ENCODE results near the gene FIGN.

FIGN gene

DNA sequence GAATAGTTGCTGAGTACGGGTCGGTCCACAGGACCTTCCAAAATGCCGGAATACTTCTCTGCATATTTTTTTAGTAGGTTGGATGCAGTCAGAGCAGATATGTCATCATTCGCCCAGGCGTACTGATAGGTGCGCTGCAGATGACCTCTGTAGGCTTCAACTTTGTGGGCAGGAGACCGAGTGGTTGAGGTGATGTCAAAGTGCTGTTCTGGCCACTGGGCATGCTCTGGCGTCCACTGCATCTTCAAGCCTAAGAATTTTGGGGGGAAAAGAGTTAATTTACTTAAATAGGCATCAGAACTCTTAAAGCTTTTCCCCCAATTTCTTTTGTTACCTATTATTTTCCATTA, 124.3 kb downstream of the FIGN start:
- no peak for DNase-seq (ENCODE audit: low spot score)

DNA sequence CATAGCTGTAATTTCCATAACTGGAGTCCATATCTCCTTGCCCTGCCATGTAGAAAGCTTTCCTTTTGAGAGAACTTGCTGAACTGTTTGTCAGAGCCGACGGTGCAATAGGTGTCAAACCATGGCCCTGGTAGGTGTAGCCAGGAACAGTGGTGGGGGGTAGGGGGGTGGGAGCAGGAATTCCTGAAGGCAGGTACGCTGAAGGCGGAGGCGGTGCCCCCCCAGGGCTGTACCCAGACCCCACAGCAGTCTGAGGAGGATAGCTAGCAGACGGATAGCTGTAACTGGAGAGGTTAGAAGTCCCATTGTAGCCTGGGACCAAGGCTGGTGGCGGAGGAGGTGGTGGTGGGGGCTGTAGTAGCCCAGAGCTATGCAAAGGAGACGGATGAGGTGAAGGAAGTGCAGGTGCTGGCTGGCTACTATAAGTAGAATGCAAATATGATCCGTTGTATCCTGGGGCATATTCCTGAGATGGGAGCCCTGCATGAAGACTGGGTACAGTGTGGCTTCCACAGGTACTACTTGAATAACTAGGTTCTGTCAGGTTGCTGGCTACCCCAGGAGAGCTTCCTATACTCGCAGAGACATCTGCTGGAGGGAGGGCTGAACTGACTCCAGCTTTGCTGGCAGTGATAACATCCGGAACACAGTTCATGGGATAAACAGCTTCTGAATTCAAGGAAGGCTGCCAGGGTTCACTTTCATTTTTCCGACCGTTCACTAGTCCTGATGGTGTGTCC, 124.8 kb downstream of the FIGN start:
- peak; percentile 31 for DNase-seq (ENCODE audit: low spot score)

DNA sequence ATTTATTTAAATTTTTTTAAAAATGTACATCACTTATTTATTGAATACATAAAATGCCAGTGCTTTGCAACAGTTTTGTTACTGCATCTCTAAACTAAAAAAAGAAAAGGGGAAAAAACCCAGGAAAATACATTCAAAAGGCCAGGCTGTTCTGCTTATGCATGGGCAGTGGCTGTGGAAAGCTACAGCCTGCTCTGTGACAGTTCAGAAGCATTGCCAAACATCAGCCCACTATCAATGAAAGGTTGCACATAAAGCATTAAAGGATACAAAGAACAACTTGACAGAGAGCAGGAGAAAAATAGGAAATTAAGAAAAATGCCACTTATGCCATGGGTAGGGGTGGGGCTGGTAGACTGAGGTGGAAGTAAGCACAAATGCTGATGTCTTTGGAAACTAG, 128.2 kb downstream of the FIGN start:
- DNase-seq (ENCODE audit: low spot score), result no peak

GRCh38 chr2:163606878-163607277, 128.9 kb downstream of the FIGN start:
- no peak for DNase-seq (ENCODE audit: low spot score)

DNA sequence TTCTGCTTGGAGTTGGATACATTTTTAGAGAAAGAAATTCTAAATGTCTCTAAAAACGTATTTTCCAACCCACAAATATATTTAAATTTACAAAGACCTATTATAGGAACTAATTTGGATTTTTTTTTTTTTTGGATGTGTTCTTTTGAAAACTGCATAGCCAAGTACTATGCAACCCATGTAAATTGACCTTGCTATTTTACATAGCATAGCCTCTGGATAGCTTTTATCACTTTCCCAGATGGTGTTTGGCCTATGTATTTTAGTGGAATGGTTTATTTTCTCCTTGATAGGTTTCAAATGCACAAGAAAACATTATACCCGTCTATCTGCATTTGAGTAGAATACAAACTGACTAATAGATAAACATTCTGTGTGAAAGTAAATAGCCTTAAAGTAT, 130.0 kb downstream of the FIGN start:
- no peak for DNase-seq (ENCODE audit: low spot score)

- no peak for DNase-seq (ENCODE audit: low spot score)
Observed at GRCh38 chr2:163604941-163605555, 130.8 kb downstream of the FIGN start.

GRCh38 chr2:163602196-163602595, 133.6 kb downstream of the FIGN start:
- no peak for DNase-seq (ENCODE audit: low spot score)

- DNase-seq (ENCODE audit: low spot score), result no peak
Observed at GRCh38 chr2:163601377-163601776, 134.4 kb downstream of the FIGN start.

GRCh38 chr2:163600801-163601200, 135.0 kb downstream of the FIGN start:
- no peak for DNase-seq (ENCODE audit: low spot score)

GRCh38 chr2:163595028-163595427, 140.8 kb downstream of the FIGN start:
- no peak for DNase-seq (ENCODE audit: low spot score)

- DNase-seq (ENCODE audit: low spot score), result no peak
Observed at GRCh38 chr2:163594497-163594896, 141.3 kb downstream of the FIGN start.

GRCh38 chr2:163593982-163594381, 141.8 kb downstream of the FIGN start:
- no peak for DNase-seq (ENCODE audit: low spot score)

GRCh38 chr2:163592954-163593622, 142.7 kb downstream of the FIGN start:
- DNase-seq (ENCODE audit: low spot score), result no peak

GRCh38 chr2:163591461-163591860, 144.3 kb downstream of the FIGN start:
- DNase-seq (ENCODE audit: low spot score), result no peak

- DNase-seq (ENCODE audit: low spot score), result no peak
Observed at GRCh38 chr2:163580757-163581156, 155.1 kb downstream of the FIGN start.

GRCh38 chr2:163574309-163574708, 161.5 kb downstream of the FIGN start:
- DNase-seq (ENCODE audit: low spot score), result no peak

GRCh38 chr2:163573652-163574051, 162.2 kb downstream of the FIGN start:
- DNase-seq (ENCODE audit: low spot score), result no peak

DNA sequence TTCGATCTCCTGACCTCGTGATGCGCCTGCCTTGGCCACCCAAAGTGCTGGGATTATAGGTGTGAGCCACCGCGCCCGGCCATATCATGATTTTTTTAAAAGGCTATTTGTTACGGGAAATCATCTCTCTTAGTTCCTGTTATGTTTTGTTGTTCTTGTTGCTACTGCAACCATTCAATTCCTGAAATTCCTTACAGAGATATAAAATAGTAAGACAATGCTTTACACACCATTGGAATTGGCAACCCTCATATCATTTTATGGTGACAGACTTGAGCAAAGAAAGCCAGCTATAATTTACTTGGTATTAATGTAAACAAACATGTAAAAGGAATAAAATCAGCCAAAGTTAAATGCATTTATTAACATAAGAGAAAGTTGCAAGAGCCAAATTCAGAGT, 163.0 kb downstream of the FIGN start:
- no peak for DNase-seq (ENCODE audit: low spot score)

- no peak for DNase-seq (ENCODE audit: low spot score)
Observed at GRCh38 chr2:163571423-163572102, 164.2 kb downstream of the FIGN start.

DNA sequence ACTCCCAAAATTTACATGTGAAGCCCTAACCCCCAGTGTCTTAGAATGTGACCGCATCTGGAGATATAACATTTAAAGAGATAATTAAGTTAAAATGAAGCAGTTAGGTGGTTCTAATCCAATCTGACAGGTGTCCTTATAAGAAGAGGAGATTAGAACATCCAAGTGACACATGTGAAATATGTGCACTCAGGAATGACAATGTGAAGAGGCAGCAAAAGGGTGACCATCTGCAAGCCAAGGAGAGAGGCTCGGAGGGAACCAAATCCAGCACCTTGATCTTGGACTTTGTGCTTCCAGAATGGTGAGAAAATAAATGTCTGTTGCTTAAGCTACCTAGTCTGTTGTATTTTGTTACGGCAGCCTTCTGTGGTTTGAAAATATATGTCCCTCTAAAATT, 165.4 kb downstream of the FIGN start:
- DNase-seq (ENCODE audit: low spot score), result no peak

DNA sequence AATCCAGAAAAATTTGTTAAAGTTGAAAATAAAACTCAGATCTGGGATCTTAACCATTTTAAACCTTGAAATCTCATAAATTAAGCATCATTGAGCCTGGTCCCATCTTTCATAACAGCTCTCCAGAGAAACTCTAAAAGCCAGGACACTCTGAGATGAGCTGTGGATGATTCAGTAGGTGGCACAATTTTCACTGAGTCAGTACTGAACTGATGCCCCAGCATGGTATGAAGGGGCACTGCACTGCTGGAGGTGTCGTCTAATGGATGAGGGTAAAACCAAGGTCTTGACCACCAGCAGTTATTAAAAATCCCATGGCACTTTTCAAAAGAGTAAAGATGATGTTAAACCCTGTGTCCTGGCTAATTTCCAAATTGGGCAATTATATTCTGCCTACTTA, 170.6 kb downstream of the FIGN start:
- DNase-seq (ENCODE audit: low spot score), result no peak

- DNase-seq (ENCODE audit: low spot score), result no peak
Observed at GRCh38 chr2:163564236-163564635, 171.6 kb downstream of the FIGN start.

DNA sequence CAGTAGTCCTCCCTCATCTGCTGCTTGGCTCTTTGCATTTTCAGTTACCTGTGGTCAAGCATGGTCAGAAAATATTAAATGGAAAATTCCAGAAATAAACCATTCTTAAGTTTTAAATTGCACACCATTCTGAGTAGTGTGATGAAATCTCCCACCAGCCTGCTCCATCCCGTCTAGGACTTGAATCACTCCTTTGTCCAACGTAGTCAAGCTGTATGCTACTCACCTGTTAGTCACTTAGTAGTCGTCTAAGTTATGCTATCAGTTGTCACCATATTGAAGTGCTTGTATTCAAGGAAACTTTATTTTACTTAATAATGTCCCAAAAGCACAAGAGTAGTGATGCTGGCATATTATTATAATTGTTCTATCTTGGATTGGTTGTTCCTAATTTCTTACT, 172.5 kb downstream of the FIGN start:
- DNase-seq (ENCODE audit: low spot score), result no peak
